Adrenal gland (tissue), 5 donors: ENCODE measurements around the gene CACNA1I.

Experiments
- POLR2A ChIP-seq, 2 donors: fragments of 450-650 bp; IDR thresholded peaks; one replicate each; pipeline ENCODE4 v1.6.1; 2017; ENCODE audit warnings: antibody characterized with exemption in 2 of 2, mild to moderate bottlenecking in 2 of 2, moderate library complexity in 1 of 2
- TF ChIP-seq, protein P1 (sequence below), 6 experiments: fragments of 450-650 bp in 4 of 6; fragments of 200-600 bp in 2 of 6; sonication (generic) in 1 of 6; IDR thresholded peaks; 1 replicate in 5 of 6; 2 replicates in 1 of 6; pipeline versions ENCODE4 v1.5.1 to v1.8.0; 2016 to 2021; ENCODE audit warnings: antibody characterized with exemption in 6 of 6, mild to moderate bottlenecking in 2 of 6, moderate library complexity in 1 of 6
- donor health status: DM: no; HTN: no; CAD: no.

DNA sequence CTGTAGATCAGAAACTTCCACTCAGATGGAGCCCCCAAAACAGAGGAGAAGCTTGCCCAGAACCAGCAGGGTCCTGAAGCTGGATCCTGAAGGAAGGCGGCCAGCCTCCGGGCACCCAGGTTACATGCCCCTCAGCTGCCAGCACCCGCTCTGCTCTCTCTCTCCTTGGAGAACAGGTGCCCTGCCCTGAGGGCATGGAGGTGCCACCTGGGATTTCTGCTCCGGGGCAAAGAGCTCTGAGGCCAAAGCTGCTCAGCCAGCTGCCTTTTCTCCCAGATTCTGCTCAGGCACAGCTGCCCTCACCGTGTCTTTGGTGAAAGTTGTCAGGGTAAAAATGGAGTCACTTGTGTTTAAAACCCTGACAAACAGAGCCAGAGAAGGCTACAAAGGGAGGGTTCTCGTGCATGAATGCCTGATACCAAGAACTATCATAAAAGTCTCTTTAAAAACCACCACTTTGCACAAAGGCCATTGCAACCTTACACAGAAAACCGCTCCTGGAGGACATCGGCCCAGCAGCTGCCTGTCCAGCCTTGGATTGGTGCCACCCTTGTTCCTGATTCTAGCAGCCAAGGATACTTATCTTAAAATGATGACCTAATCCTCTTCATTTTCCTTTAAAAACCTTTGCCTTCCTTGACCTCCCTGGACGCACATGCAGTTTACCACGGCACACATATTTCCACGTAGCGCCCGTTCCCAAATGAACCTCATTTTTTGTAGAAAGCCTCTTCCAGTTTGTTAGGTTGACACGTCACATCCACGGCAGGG lies 140.0 kb downstream of the CACNA1I start:
- TF ChIP-seq, protein P1, sequence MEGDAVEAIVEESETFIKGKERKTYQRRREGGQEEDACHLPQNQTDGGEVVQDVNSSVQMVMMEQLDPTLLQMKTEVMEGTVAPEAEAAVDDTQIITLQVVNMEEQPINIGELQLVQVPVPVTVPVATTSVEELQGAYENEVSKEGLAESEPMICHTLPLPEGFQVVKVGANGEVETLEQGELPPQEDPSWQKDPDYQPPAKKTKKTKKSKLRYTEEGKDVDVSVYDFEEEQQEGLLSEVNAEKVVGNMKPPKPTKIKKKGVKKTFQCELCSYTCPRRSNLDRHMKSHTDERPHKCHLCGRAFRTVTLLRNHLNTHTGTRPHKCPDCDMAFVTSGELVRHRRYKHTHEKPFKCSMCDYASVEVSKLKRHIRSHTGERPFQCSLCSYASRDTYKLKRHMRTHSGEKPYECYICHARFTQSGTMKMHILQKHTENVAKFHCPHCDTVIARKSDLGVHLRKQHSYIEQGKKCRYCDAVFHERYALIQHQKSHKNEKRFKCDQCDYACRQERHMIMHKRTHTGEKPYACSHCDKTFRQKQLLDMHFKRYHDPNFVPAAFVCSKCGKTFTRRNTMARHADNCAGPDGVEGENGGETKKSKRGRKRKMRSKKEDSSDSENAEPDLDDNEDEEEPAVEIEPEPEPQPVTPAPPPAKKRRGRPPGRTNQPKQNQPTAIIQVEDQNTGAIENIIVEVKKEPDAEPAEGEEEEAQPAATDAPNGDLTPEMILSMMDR (IDR thresholded peaks at IDR 0.05): no peak
- TF ChIP-seq POLR2A (IDR thresholded peaks at IDR 0.05): no peak
